NB4 (cell line): ENCODE measurements around the gene INPP1.

Source experiments
- DNase-seq: peaks from one replicate; pipeline ENCODE4 v3.0.0; 2010; ENCODE audit warnings: low read depth
- H3K4me3 ChIP-seq: one replicate; pipeline ENCODE4 v1.5.1; 2011; ENCODE audit warnings: mild to moderate bottlenecking, low read depth, low read length, moderate library complexity
- CTCF ChIP-seq: IDR thresholded peaks from one replicate; pipeline ENCODE4 v1.5.1; 2012; ENCODE audit warnings: low read depth, low read length
- MAX ChIP-seq: IDR thresholded peaks from 2 replicates; pipeline ENCODE4 v1.6.1; 2011; ENCODE audit warnings: low read depth, low read length
- MYC ChIP-seq: IDR thresholded peaks from 2 replicates; pipeline ENCODE4 v1.6.1; 2011; ENCODE audit warnings: low read depth, low read length
- POLR2A ChIP-seq: IDR thresholded peaks from 2 replicates; pipeline ENCODE4 v1.6.1; 2011; ENCODE audit warnings: mild to moderate bottlenecking; ENCODE audit not compliant: insufficient read length; ENCODE audit errors: extremely low read depth

The INPP1 gene

GRCh38 chr2:190412966-190413365 lies 69.6 kb downstream of the INPP1 start:
- no peak for TF ChIP-seq MAX
- TF ChIP-seq MYC: no peak
- no peak for TF ChIP-seq POLR2A
- TF ChIP-seq CTCF: no peak
- no peak for DNase-seq
- H3K4me3 ChIP-seq: no peak overlapping the region

- H3K4me3 ChIP-seq: no peak overlapping the region
- DNase-seq: no peak
- TF ChIP-seq MAX (no peak), MYC (no peak), POLR2A (no peak), CTCF (no peak)
Measured at GRCh38 chr2:190413421-190413820, 70.0 kb downstream of the INPP1 start.

- TF ChIP-seq POLR2A: no peak
- TF ChIP-seq CTCF: no peak
- no peak for TF ChIP-seq MYC
- no peak for TF ChIP-seq MAX
- no peak overlapping the region for H3K4me3 ChIP-seq
- DNase-seq: no peak
Measured at GRCh38 chr2:190415251-190415650, 71.9 kb downstream of the INPP1 start.

- DNase-seq: no peak
- TF ChIP-seq MYC: no peak
- no peak overlapping the region for H3K4me3 ChIP-seq
Measured at GRCh38 chr2:190415794-190416775, 72.7 kb downstream of the INPP1 start.

GRCh38 chr2:190417045-190417842 lies 73.9 kb downstream of the INPP1 start:
- TF ChIP-seq CTCF: no peak
- TF ChIP-seq MYC: no peak
- no peak for TF ChIP-seq MAX
- no peak for TF ChIP-seq POLR2A

GRCh38 chr2:190418727-190419126 lies 75.3 kb downstream of the INPP1 start:
- no peak overlapping the region for H3K4me3 ChIP-seq
- no peak for DNase-seq
- TF ChIP-seq CTCF: no peak
- no peak for TF ChIP-seq MYC
- TF ChIP-seq POLR2A: no peak
- TF ChIP-seq MAX: no peak

More at GRCh38 chr2:190417045-190417842, 73.9 kb downstream of the INPP1 start:
- DNase-seq: no peak
- no peak overlapping the region for H3K4me3 ChIP-seq
